ENCODE results near the gene IFT80.

DNA sequence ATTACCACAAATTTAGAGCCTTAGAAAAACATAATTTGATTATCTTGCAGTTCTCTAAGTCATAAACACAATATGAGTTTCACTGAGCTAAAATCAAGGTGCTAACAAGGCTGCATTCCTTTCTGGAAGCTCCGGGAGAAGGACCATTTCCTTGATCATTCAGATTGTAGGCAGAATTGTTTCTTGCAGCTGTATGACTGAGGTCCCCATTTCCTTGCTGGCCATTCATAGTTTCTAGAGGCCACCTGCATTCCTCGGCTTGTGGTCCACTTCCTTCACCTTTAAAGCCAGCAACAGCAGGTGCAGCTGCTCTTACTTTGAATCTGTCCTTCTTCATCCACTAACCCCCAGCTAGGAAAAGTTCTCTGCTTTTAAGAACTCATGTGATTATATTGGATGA lies 58.7 kb downstream of the IFT80 start:
- TF ChIP-seq, protein P1, sequence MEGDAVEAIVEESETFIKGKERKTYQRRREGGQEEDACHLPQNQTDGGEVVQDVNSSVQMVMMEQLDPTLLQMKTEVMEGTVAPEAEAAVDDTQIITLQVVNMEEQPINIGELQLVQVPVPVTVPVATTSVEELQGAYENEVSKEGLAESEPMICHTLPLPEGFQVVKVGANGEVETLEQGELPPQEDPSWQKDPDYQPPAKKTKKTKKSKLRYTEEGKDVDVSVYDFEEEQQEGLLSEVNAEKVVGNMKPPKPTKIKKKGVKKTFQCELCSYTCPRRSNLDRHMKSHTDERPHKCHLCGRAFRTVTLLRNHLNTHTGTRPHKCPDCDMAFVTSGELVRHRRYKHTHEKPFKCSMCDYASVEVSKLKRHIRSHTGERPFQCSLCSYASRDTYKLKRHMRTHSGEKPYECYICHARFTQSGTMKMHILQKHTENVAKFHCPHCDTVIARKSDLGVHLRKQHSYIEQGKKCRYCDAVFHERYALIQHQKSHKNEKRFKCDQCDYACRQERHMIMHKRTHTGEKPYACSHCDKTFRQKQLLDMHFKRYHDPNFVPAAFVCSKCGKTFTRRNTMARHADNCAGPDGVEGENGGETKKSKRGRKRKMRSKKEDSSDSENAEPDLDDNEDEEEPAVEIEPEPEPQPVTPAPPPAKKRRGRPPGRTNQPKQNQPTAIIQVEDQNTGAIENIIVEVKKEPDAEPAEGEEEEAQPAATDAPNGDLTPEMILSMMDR (IDR thresholded peaks at IDR 0.05; ENCODE audit: poor library complexity): no peak
- TF ChIP-seq EZH2 (IDR thresholded peaks at IDR 0.05; ENCODE audit: borderline replicate concordance): no peak
